Measurements from ENCODE around the gene CFAP161. TPM values are rescaled to one million over a fixed set of nuclear protein-coding genes. Genes with fewer than 3 reads are reported as not detected.

CFAP161 gene
- total RNA-seq, 2 donors from 2014 or later: 0.41 to 0.52 TPM

DNA sequence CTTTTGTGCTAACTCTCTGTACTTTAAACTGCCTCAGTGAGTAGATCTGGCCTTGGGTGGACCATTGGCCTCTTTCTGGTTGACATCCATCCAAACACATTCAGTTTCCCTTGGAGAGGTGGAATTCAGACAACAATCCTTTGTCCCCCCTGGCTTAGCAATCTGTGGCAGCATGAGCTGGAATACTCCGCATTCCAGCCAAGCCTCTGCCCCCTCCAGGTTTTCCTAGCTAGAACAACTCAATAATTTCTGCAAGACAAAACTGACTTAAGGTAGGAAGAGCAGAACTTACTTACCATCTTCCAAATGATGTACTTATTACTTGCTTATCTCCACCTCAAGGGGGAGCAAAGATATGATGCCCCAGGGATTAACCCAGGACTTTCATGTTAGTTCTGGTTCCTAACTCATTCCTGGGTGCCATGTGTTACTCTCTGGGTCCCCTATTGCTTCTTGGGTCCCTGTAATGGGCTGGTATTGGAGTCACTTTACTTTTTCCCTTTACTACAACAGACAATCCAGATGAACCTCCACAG lies 40.8 kb downstream of the CFAP161 start:
- intact Hi-C loops (cut with DNase I): no loop called here
- ATAC-seq: no peak
- no peak for DNase-seq

DNA sequence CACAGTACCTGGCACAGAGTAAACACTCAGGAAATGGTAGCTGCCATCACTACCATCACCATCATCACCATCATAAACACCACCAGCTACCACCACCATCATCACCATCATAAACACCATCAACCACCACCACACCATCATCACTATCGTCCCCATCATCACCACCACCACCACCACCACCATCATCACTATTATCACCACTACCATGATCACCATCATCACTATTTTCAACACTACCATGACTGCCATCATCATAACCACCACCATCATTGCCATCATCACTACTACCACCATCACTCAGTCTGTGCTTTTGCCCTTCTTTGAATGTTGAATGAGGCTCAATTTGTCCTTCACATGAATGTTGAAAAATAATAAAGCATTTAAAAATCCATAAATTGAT lies 41.4 kb downstream of the CFAP161 start:
- ATAC-seq (no peak), DNase-seq (no peak)
- intact Hi-C loops (cut with DNase I): no loop called here

DNA sequence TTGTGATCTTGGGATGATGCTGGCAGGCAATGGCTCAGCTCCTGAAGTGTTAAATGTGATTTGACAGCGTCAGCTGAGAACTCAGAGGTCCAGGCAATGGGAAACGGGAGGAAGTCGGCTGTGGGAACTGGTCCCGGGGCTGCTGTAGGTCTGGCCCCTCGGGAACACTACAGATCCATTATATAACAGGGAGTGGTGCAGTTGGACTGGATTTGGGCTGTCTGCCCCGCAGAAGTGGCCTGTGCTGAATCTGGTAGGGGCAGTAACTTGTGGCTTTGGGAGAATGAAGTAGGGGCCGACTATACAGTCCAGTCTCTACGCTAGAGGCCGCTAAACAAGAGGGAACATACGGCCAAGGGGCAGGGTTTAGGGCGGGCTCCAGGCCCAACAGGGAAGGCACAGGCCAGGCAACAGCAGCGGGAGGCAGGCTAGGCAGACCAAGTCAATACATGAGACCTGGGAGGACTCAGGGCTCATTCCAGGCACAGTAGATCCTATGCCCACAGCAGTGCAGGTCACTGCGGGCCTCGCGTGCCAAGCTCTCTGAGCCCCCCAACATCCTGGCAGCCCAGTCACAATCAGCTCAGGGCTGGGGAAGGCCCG lies 42.3 kb downstream of the CFAP161 start:
- peak; percentile 53 for DNase-seq
- peak; percentile 85 to 90 for ATAC-seq

DNA sequence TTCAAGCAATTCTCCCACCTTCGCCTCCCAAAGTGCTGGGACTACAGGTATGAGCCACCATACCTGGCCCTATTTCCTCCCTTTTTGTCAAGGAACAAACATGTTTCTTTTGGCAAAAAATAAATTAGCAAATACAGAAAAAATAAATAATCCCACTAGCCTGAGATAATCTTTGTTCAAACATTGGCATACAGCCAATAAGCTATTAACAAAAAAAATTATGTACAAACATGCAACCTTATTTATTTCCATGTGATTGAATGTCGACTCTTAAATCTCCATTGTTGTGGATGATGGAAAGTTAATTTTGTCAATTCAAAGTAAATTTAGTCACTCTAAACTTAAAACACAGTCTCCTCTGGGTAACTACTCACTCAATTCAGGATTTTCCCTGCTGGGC lies 44.3 kb downstream of the CFAP161 start:
- ATAC-seq (no peak), DNase-seq (no peak)
- intact Hi-C loops (cut with DNase I): no loop called here

More for the DNA sequence above, 42.3 kb downstream of the CFAP161 start:
- intact Hi-C loops (cut with DNase I): no loop called here

DNA sequence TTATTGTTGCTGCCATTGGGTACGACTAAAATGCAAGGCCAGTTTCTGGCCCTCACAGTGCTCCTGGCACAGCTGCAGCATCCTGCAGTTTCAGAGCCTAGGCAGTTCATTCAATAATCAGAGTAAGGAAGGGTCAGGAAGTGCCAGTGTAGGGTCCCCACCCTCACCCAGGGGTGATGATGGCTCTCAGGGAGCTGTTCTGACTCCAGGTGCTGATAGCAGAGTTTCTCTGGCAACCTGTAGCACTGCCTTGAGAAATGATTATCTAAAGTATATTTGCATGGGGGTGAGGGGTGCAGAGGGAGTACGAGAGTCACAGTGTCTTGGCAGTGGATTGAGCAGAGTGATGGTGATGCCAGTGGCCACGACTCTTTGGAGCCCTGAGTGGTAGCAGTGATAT lies 47.1 kb downstream of the CFAP161 start:
- DNase-seq: no peak
- intact Hi-C loops (cut with DNase I): no loop called here
- ATAC-seq: no peak

DNA sequence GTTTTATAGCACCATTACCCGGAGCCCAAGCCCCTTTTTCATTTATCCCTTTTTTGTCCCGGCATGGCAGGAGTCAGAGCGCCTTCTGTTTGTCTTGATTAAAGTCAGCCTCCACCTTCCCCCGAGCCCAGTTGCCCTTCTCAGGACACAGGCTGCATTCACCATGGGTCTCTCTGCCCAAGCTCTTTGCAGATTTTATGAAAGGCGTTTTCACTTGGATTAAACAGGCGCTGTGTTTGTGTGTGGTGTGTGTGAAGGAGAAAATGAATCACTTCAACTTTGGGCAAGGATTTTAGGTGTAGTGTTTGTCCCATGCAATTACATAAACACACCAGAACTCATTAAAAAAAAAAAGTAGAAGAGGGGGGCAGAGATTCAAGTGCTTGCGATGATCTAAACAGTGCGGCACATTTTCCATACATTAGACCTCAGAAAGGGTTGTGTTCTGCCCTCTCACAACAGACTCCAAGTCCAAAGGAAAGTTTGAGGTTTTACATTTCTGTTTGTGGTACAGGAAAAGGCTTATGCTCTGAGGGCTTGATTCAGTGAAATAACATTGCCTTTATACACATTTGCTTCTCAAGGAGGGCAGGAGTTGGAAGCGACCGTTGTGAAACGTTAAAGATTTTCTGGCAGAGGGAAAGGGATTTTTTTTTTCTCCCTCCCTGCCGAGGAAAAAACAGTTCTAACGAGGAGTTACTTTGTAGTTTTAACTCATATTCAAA lies 48.1 kb downstream of the CFAP161 start:
- peak; percentile 25 to 41 for ATAC-seq
- DNase-seq: no peak
- intact Hi-C loops (cut with DNase I): no loop called here

DNA sequence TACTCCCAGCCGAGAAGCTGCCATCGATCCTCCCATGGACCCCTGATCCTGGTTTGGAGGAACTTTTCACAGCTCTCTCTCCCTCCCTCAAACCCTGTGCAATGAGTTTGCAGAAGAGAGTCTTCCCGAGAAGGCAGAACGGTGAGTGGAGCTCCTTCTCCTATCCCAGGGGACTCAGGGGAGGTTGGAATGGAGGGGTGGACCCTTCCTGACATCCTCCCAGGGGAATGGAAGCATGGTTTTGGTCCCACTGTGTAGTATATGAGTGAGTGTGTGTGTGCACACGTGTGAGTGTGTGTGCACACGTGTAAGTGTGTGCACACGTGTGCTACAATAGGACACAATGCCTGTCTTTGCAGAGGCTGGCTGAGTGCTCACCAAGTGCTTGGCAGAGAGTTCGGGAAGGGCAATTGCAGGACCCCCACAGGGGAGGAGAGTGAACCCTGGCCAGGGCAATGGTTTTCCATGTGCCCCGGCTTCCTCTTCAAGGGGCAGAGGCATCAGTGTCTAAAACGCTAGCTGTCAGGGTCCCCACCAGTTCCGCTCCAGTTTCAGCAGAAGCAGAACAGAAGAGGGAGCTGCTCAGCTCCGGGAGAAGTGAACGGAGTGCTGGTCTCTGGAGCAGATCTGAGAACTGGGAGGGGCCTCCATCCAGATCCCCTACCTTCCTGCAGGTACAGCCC lies 48.8 kb downstream of the CFAP161 start:
- peak; percentile 70 to 77 for ATAC-seq
- intact Hi-C loops (cut with DNase I): no loop called here
- no peak for DNase-seq

DNA sequence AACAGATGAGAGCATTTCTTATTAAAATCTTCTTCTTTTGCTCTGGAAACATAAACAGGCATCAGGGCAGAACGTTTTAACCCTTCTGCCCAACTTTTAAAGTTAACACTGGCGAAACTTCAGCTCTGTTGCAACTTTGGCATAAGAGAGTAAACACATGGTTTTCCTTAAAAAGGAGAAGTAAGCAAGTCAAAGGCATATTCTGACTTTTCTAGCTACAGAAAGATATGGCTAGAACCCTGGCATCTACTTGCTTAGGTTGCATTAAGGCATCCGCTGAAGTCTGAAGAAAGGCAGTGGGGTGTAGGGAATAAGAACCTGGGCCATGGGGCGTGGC lies 49.3 kb downstream of the CFAP161 start:
- DNase-seq: no peak
- intact Hi-C loops (cut with DNase I): no loop called here
- ATAC-seq: peak in 1 of 2 donors; percentile 23

DNA sequence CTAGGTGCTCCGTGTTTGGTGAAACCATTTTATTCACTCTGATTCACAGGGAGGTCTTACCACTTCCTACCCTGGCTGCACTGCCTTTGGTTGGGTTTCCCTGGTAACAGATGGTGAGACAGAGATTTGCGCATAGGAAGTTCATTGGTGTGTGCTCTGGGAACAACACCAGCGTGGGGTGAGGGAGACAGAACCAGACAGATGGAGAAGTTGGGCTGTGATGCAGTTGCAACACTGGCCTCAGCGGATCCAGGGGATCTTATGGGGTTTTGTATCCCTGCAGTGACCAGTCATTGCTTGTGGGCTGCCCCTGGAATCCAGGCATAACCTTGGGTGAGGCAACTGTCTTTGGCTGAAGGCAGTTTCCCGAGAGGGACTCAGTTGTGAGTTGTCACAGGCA lies 50.1 kb downstream of the CFAP161 start:
- ATAC-seq: peak in 1 of 2 donors; percentile 37
- DNase-seq: peak; percentile 46
- intact Hi-C loops (cut with DNase I): loop anchor here in 1 of 2 donors (2.0 kb wide), 1 partner anchor 27 kb away; no protein-coding TSS in a partner anchor

DNA sequence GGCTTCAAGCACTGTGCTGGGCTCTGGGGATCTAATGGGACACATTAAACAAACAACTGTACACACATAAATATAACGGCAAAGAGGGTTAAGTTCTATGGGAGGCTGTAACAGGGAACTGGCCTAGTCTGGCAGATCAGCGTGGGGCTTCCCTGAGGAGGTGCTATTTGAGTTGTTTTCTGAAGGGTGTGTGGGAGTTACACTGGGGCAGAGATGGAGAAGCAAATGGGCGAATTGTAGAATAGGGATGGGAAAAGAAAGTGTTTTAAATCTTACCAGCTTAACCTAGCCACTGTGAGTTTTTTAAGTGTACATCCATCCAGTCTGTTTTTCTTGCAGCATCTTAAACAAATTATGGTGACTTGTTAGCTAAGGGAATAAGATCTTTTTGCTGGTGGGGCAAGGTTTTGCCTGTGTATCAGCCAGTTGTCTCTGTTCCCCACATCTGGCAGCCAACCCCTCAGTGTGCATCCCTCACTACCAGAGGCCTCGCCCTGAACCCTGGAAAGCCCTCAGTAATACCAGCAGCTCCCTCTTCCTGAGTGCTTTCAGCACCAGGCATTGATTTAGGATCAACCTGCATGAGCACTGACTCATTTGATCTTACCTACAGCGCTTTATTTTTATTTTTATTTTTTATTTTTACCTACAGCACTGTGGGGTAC lies 51.7 kb downstream of the CFAP161 start:
- intact Hi-C loops (cut with DNase I): loop anchor here in 1 of 2 donors (2.0 kb wide), 1 partner anchor 29 kb away; no protein-coding TSS in a partner anchor
- no peak for ATAC-seq
- no peak for DNase-seq

DNA sequence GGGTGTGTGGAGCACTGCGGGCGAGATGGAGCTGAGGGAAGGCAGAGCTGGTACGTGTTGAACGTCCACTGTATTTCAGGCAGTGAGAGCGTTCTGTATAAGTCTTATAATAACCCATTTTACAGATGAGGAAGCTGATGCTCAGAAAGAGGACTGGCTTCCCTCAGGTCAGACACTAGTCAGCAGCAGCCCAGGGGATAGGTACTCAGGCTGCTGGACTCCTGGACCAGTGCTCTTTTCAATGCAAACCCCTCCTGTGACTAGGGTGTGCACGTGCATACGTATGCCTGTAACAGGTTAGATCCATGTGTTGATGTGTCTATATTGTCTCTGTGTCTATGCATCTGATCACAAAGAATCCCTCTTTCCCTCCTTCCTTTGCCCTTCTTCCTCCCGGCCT lies 54.3 kb downstream of the CFAP161 start:
- intact Hi-C loops (cut with DNase I): no loop called here
- no peak for DNase-seq

DNA sequence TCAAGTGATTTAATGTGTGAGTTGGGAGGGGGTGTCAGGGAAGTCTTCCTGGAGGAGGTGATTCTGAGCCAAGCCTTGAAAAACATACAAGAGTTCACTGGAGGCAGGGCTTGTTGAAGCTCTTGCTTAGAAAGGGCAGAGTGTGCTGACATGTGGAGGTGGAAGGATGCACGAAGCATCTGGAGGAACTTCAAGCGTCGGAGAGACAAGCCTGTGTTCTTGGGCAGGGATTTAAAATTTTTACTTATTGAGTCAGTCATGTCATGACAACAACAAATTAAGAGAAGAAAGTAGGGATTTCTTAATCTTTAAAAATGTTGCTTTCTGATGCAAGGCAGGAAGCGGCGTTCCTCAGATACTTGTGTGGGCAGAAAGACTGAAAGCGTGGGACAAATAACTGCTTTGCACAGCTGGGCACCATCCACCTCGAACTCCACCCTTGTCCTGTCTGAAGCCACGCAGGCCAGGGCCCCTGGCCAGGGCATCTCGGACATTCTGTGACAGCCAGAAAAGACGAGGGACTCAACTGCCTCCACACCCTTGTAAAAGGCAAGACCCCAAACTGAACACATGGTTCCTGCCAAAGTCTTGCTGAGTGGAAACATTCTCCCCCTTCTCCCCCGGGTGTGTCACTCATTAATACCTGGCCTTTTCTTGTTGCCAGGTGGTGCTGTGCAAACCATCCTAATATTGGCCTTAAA lies 55.7 kb downstream of the CFAP161 start:
- ATAC-seq (peak; percentile 87 to 94), DNase-seq (peak; percentile 78)
- intact Hi-C loops (cut with DNase I): no loop called here

More for the DNA sequence above, 54.3 kb downstream of the CFAP161 start:
- no peak for ATAC-seq

DNA sequence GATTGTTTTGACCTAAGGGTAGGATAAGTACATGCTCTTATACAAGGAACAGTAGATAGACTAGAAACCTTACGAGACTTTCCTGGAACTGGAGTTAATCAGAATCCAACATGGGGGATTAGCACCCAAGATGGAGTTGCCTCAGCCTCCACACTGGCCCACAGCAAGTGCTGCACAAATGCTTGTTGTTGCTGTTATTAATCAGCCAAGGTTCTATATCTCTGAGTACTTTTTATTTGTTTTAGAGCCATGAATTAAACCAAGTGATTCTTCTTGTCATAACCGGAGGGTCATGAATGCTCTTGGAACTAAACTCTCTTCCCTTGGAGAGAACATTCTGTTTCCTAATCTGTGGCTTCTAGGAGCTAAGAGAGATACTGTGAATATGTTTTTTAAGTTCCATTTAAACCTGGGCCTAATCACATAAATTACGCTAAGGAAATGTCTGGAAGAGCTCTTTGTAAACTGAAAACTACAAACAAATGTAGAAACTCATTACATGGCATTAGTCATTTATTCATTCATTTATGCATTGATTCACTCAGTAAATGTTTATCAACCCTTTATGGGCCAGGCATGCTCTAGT lies 56.9 kb downstream of the CFAP161 start:
- no peak for ATAC-seq
- no peak for DNase-seq
- intact Hi-C loops (cut with DNase I): no loop called here

DNA sequence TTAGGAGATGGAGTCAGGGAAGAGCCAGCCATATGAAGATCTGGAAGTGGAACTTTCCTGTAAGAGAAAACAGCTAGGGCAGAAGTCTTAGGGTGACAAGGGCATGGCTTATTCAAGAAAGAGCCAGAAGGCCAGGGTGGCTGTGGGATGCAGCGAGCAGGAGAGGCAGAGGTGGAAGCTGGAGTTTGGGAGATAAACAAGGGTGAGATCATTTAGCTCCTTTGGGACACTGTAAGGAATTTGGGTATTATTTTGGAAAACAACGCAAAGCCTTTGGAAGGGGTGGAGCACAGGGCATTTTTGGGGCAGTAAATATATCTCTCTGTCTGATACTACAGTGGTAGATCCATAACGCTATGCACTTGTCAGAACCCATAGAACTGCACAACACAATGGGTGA lies 57.6 kb downstream of the CFAP161 start:
- ATAC-seq (no peak), DNase-seq (no peak)
- intact Hi-C loops (cut with DNase I): no loop called here

DNA sequence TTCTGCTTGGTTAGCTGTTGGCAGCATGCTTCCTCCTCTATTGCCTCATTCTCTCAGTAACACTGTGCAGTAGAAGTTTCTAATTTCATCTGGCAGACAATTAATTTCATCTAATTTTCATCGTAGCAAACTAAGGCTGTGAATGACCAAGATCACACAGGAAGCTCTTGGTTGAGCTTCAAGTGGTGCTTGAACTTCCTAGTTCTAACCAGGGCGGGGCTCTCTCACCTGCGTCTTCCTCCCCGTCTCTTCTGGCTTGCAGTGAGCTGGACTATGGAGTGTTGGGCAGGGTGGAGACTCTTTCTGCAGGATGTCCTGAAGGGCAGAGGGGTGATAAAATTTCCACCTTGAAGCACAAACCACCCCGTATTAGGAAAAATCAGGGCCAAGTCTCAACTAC lies 60.7 kb downstream of the CFAP161 start:
- no peak for ATAC-seq

DNA sequence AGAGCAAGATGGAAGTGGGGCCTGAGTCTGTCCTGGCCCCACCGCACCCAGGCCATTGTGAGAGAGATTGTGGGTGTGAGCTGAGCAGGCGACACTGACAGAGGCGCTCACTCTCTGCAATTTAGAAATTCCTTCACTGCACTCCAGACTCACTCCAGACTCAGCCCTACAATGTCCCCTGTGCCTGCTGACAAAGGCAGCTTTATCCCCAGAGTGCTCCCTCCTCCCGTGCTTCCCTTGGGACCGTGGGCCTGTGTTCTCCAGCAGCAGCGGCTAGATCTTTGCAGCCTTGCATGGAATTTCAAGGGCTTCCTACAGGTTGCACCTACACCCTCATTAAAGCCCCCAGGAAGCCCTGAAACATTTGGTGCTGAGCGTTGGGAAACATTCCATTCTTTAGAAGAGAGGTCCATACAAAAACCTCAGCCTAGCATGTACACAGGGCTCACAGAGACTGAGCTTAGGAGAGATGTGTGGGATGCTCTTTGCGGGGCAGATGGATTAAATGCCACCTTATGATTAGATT lies 61.3 kb downstream of the CFAP161 start:
- intact Hi-C loops (cut with DNase I): no loop called here
- ATAC-seq (no peak), DNase-seq (no peak)

More for the DNA sequence above, 60.7 kb downstream of the CFAP161 start:
- intact Hi-C loops (cut with DNase I): no loop called here
- DNase-seq: no peak

DNA sequence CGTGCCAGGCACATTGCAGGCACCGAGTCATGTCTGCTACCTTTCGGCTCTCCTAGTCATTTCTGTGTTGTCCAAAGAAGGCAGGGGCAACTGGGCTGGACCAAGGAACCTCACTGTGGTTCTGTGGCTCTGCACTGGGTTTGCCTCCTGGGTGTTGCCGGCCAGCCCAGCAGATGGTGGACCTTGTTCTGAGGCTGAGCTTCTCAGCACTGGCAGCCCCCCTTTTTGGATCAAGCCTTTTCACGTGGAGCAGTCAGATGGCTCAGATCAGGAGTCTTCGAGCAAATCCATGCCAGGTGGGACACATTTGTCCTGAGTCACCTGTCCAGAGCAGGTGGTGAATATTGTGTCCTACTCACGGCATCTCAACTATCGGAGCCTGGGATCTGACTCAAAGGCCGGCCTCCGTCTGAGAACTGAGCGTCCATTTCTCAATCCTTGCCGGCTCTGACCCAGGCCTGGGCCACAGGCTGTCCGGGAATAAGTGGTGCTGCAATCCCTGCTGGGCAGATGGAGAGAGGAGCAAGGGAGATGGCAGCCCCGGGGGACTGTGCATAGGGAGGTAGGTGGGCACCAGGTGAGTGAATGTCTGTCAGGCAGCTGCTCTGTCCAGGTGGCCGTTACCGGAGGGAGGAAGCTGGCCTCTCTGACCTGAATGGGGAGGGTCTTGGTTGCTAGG lies 62.6 kb downstream of the CFAP161 start, which contains the start of gene IL16:
TSS of gene IL16 (plus strand) at position 304 of the 679 bp plus-strand sequence. CDS start 28,521 bp downstream, outside the sequence.
- DNase-seq (no peak), ATAC-seq (no peak)
- intact Hi-C loops (cut with DNase I): no loop called here

DNA sequence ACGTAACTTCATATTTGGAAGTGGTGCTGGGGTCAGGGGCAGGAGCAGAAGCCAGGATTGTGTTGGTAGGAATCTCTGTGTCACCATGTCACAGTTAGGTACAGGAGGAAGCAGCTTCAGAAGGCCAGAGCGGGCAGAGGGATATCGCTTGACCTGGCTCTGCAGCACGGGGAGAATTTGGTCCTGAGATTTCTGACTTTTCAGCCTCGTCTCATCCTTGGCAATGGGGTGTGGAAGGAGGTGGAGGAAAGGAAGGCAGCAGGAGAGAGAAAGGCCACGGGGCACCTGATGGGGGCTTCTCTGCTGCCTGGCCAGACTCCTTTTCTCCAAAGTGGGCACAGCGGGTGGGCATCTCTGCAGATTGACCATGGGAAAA lies 63.2 kb downstream of the CFAP161 start:
- intact Hi-C loops (cut with DNase I): no loop called here
- no peak for ATAC-seq
- DNase-seq: no peak
